NCI-H2171 (cell line): ENCODE data around the gene TCL1A.

Experiments used
- DNase-seq: peaks from one replicate; lab custom pipeline; 2025; lab: John Stamatoyannopoulos, UW

Gene TCL1A

DNA sequence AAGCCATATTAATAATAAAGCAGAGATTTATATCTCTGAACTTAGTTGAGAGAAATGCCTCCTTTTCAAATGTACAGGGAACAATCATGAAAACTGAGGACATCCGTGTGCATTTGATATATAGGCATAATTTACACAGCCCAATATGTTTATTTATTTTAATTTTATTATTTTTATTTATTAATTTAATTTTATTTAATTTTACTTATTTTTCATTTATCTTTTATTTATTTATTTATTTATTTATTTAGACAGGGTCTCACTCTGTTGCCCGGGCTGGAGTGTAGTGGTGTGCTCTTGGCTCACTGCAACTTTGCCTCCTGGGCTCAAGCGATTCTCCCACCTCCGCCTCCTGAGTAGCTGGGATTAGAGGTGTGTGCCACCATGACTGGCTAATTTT lies 8.4 kb downstream of the TCL1A start:
- DNase-seq: no peak

DNA sequence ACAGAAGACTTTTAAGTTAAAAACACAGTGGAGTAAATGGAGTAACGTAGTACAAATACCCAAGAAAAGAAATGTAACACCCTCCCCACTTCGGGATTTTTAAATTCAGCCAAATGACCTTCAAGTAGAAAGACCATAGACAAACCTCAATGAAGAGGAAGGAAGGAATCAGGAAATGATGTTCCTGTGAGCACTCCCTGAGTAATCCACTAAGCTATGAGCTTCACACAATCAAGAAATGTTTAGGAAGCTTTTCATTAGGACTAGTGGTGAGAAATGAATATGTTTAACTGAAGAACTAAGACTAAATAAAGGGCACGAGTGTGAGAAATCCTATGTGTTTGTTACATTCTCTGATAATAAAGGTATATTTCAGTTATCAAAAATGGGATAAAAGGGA lies 10.1 kb downstream of the TCL1A start:
- DNase-seq: no peak

DNA sequence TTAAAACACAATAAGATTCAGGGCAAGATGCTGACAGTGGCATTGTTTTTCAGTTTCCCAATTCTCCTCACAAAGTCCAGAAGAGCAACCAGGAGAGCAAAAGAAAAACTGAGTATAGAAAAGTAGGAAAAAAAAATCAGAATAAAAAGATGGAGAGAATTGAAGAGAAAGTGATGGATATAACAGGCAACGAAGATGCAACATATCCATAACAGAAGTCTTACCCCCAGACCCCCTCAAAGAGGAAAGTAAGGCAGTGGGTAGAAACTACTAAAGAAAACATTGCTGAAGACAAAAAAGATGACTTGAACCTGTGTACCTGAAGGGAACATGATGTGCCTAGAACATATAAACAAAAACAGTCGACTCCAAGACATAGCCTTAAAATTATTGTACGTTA lies 10.6 kb downstream of the TCL1A start:
- no peak for DNase-seq

GRCh38 chr14:95701846-95702221 lies 12.1 kb downstream of the TCL1A start:
- no peak for DNase-seq

GRCh38 chr14:95700221-95700976 lies 13.5 kb downstream of the TCL1A start:
- DNase-seq: no peak

- no peak for DNase-seq
These were observed 14.5 kb downstream of the TCL1A start for GRCh38 chr14:95699412-95699811.

- no peak for DNase-seq
These were observed 15.6 kb downstream of the TCL1A start for GRCh38 chr14:95698287-95698686.

DNA sequence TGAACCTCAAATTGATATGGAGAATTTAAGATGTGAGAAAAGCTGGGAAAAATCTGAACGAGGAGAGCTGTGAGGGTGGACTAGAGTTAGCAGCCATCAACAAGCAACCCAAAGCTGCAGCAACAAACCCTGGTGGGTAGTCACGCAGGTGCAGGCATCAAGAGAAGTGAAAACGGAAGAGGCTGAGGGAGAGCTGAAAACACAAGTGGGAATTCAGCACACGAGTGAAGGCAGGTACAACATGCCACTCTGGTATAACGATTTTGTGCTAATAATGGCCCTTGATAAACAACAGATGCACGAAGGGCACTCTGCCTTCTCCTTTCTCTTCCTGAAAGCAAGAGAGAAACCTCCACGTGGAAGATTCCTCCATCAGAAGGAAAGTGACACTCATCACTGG lies 16.2 kb downstream of the TCL1A start:
- DNase-seq: no peak

DNA sequence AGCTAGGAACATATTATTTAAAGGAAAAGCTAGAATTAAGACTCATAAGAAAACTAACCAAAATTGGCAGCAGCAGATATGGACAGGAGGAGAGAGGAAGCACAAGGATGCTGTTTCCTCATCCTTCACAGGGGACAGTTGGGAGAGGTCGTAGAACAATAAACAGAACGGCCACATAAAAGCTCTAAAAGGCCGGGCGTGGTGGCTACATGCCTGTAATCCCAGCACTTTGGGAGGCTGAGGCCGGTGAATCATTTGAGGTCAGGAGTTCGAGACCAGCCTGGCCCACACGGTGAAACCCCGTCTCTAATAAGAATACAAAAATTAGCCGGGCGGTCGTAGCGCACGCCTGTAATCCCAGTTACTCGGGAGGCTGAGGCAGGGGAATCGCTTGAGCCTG lies 17.2 kb downstream of the TCL1A start:
- no peak for DNase-seq

DNA sequence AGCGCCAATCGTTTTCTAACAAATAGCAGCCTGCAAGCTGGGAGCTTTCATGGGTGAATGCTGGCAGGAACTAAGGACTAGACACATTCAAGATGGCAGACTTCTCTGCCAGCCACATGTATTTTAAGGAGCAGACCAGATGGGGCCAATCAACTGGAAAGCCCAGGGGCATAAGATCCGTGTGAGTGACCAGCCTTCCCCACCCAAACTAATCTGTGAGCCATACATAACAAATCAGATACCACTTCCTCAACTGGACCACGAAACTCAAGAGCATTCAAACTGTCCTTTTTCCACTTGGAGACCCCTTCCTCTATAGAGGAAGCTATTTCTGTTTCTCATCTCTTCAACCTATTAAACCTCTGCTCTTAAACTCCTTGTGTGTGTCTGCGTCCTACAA lies 18.0 kb downstream of the TCL1A start:
- no peak for DNase-seq

DNA sequence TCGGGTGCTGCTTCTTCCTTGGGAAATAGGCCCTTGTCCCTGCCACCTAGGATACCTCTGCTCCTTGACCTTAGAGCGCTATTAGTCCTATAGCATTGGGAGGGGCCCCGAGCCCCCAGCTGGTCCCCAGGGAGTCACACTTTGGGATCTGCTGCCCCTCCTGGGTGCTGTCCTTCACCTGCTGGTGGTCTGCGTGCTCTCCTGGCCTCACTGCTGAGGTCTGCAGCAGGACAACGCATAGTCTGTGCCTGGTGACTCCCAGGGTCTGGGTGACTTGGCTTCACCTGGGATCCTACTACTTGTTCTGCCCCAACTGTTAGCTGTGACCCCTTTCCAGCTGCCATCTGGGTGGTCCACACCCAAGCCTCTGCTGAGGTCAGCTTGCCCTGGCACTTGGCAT lies 18.9 kb downstream of the TCL1A start:
- no peak for DNase-seq

GRCh38 chr14:95692109-95692508 lies 21.8 kb downstream of the TCL1A start:
- no peak for DNase-seq

- DNase-seq: no peak
These were observed 22.3 kb downstream of the TCL1A start for GRCh38 chr14:95691591-95691990.

DNA sequence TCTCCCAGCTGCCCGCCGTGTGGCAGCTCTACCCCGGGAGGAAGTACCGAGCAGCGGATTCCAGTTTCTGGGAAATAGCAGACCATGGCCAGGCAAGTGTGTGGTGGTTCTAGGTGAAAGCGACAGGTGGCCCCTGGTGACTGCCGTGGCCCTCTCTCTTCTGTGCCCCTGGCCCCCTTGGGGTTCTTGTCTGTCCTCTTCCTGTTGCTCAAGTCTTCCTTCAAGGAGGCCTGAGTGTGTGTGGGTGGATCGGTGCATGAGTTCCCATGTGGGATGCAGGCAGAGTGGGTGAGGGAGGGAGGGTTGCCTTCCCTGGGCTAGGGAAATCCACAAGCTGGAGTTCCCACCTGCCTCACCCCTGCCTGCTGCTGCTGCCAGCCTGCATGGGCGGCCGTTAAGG lies 23.1 kb downstream of the TCL1A start:
- no peak for DNase-seq

DNA sequence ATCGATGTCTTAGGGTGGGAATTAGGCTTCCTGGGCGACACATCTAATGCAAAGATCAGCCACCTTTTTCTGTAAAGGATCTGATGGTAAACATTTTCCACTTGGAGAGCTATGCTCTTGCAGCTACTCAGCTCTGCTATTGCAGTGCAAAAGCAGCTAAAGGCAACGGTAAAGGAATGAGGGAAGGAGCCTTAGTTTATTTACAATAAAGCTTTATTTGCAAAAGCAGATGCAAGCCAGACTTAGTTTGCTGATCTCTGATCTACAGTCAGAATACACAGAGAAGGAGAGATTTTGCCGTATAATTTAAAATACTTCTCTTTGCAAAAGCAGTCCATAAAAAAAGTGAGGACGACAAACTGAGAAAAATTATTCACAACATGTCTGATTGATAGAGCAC lies 24.5 kb downstream of the TCL1A start:
- DNase-seq: no peak

DNA sequence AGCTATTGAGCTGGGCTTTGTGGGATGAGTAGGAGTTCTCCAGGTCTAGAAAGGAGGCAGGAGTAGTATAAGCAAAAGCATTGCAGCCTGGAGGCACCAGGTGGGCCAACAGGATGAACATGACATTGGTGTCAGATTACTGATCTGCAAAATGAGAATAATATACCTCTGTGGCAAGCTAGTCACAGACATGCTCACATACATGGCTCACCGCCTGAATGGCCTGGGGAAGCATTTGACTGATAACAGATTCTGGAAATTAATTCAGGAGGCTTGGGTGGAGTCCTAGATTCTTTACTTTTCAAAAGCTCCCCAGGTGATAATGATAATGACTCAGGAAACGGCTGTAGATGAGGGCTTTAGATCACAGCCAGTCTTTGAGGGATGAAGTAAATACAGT lies 27.0 kb downstream of the TCL1A start:
- DNase-seq: no peak

GRCh38 chr14:95685978-95686922 lies 27.7 kb downstream of the TCL1A start, which contains the start of gene TCL1B:
TSS of gene TCL1B (plus strand) at chr14:95686426. CDS start at chr14:95686468, 42 bp downstream.
- no peak for DNase-seq

DNA sequence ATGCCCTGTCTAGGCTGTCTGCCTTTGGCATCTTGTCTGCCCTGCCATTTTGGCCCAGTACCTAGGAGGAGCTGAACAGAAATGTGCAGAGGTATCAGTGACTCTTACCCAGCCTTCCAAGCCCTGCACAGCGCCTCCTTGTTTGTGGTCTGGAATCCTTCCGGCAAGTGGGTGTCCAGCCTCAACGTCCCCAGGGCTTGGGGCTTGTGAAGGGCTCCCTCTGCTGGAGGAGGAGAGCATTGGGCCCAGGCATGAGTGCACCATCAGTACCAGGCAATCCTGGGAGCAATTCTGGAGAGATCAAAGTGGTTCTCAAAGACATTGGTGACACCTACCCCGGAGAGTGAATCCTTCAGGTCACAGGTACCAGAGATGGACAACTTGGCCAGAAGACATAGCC lies 30.1 kb downstream of the TCL1A start:
- DNase-seq: no peak

GRCh38 chr14:95681153-95681552 lies 32.8 kb downstream of the TCL1A start:
- DNase-seq: peak; percentile 64

DNA sequence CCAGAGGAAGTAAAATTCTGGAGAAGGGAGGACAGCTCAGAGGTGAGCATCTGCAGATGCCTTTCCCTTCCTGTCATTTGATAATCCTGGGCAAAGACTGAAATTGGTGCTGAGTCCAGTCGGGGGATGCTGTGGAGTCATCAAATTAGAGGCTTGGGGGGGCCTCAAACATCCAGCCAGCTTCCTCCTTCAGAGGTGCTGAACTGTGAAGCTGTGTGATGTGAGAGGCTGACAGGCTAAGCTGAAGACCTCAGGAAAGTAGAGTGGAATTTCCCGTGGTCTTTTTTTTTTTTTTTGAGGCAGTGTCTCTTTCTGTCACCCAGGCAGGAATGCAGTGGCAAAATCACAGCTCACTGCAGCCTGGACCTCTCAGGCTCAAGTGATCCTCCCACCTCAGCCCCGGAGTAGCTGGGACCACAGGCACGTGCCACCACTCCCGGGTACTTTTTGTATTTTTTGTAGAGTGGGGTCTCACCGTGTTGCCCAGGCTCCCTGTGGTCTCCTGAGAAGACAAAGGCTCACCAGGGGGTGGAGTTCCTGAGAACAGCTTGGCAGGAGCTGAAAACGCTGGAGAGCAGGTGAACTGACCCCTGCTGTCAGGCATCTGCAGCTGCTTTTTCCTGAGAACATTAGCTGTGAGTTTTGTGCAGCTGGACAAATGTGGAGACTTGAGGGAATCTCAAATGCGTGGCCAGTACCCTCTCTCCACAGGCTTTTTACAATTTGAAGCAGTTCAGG lies 33.8 kb downstream of the TCL1A start:
- no peak for DNase-seq

DNA sequence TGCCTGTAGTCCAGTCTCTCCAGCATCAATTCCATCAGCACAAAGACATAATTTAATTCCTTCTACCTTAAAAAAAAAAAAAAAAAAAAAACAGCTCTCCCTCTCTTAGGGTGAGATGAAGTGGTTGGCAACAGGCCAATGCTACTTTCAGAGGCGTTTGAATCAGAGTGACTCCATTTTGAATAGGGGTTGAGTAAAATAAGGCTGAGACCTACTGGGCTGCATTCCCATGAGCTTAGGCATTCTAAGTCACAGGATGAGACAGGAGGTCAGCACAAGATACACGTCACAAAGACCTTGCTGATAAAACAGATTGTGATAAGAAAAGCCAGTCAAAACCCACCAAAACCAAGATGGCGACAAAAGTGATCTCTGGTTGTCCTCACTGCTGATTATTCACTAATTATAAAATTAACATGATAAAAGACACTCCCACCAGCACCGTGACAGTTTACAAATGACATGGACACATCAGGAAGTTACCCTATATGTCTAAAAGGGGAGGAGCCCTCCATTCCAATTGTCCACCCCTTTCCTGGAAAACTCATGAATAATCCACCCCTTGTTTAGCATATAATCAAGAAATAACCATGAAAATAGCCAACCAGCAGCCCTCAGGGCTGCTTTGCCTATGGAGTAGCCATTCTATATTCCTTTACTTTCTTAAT lies 34.6 kb downstream of the TCL1A start:
- no peak for DNase-seq
